NCI-H2171 (cell line): ENCODE measurements around the gene SCD.
A peak's percentile ranks its signal among the peaks of the same experiment; 100 is the strongest.

Experiments used
- DNase-seq: peaks from one replicate; lab custom pipeline; 2025; lab: John Stamatoyannopoulos, UW

The SCD gene

GRCh38 chr10:100401631-100402328 is 54.7 kb downstream of the SCD start:
- DNase-seq = no peak

DNA sequence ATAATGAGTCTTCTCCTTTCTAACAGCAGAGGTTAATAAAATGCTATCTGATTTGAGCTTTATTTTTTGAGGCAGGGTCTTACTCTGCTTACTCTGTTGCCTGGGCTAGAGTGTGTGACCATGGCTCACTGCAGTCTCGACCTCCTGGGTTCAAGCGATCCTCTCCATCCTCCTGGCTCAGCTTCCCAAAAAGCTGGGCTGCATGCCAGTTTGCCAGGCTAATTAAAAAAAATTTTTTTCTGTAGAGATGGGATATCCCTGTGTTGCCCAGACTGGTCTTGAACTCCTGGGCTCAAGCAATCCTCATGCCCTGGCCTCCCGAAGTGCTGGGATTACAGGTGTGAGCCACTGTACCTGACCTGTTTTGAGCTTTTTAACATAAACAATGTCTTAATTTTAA is 56.7 kb downstream of the SCD start:
- DNase-seq = peak; percentile 3

DNA sequence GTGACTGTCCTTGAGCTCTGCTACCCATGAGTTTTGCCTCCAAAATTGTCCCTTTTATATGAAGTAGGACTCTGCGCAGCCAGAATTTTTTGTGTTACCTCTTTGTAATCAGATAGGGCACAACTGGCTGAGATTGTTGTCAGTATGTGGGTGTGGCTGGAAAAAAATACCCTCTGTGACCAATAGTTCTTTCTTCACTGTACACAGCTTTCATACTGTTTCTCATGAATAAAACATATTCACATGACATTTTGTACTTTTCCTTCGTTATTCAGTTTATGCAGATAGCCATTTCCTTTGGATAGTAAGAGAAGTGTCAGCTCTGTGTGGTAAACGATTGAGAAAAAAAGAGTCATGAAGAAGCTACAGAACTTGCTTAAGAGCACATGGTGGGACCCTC is 66.1 kb downstream of the SCD start:
- DNase-seq = no peak
